GM21381 (cell line): ENCODE data around the gene NUP107.
A peak's percentile ranks its signal among the peaks of the same experiment; 100 is the strongest.

Experiments
- ATAC-seq: cut with Tn5 transposase; IDR thresholded peaks from one replicate; pipeline ENCODE4 v1.9.1; 2021; ENCODE audit warnings: mild to moderate bottlenecking, moderate library complexity; ENCODE audit not compliant: unreplicated experiment

NUP107 gene

GRCh38 chr12:68739891-68740290, 53.1 kb downstream of the NUP107 start:
- no peak for ATAC-seq

GRCh38 chr12:68743356-68743755, 56.6 kb downstream of the NUP107 start:
- ATAC-seq: no peak

- no peak for ATAC-seq
These were observed 58.7 kb downstream of the NUP107 start for GRCh38 chr12:68745376-68745903.

GRCh38 chr12:68745904-68746571, 59.3 kb downstream of the NUP107 start, which contains the start of gene SLC35E3:
TSS of gene SLC35E3 (plus strand) at chr12:68746176. CDS start at chr12:68746378, 202 bp downstream.
- ATAC-seq: peak; percentile 96

- ATAC-seq: peak; percentile 33
These were observed 59.9 kb downstream of the NUP107 start for GRCh38 chr12:68746572-68747180.

GRCh38 chr12:68749443-68749842, 62.7 kb downstream of the NUP107 start:
- no peak for ATAC-seq

- no peak for ATAC-seq
These were observed 63.1 kb downstream of the NUP107 start for GRCh38 chr12:68749861-68750260.

GRCh38 chr12:68750506-68750905, 63.7 kb downstream of the NUP107 start:
- no peak for ATAC-seq

GRCh38 chr12:68755536-68756243, 68.9 kb downstream of the NUP107 start:
- ATAC-seq: no peak

GRCh38 chr12:68759852-68760251, 73.1 kb downstream of the NUP107 start:
- ATAC-seq: no peak

- ATAC-seq: no peak
These were observed 74.1 kb downstream of the NUP107 start for GRCh38 chr12:68760806-68761441.

- ATAC-seq: no peak
These were observed 74.6 kb downstream of the NUP107 start for GRCh38 chr12:68761442-68761812.

- no peak for ATAC-seq
These were observed 75.3 kb downstream of the NUP107 start for GRCh38 chr12:68761901-68762630.

GRCh38 chr12:68762691-68763090, 75.9 kb downstream of the NUP107 start:
- no peak for ATAC-seq

GRCh38 chr12:68765696-68766095, 78.9 kb downstream of the NUP107 start:
- ATAC-seq: no peak

GRCh38 chr12:68766646-68767045, 79.9 kb downstream of the NUP107 start:
- ATAC-seq: no peak

- ATAC-seq: no peak
These were observed 80.4 kb downstream of the NUP107 start for GRCh38 chr12:68767191-68767590.

GRCh38 chr12:68768431-68768939, 81.7 kb downstream of the NUP107 start:
- ATAC-seq: no peak

- ATAC-seq: no peak
These were observed 83.2 kb downstream of the NUP107 start for GRCh38 chr12:68769941-68770340.

- no peak for ATAC-seq
These were observed 84.6 kb downstream of the NUP107 start for GRCh38 chr12:68771223-68771925.
